OCI-LY3 (cell line): ENCODE results near the gene MS4A18.
"Not testable (repeated sequence)": the region's sequence is repeated elsewhere in the genome, so short reads cannot be mapped to it uniquely, and the experiment has no call there.

Source experiments
- H2AFZ ChIP-seq: fragments of 200-600, 300-600 bp; shearing (Covaris generic); 2 replicates; pipeline ENCODE4 v1.6.0; 2014; ENCODE audit warnings: antibody characterized with exemption, low read depth, low read length
- H3K27ac ChIP-seq: fragments of 200-600, 300-600 bp; sonication (generic); 2 replicates; pipeline ENCODE4 v1.5.1; 2014; ENCODE audit warnings: mild to moderate bottlenecking, low read length, moderate library complexity, mixed read lengths
- H3K27me3 ChIP-seq: fragments of 200-600, 300-600 bp; sonication (generic); 2 replicates; pipeline ENCODE4 v1.6.1; 2014; ENCODE audit warnings: low read depth, low read length, mixed read lengths
- H3K36me3 ChIP-seq: fragments of 200-600, 300-600 bp; sonication (generic); replicated peaks from 2 replicates; pipeline ENCODE3; 2014; ENCODE audit warnings: low read depth, low read length, mixed read lengths
- H3K4me1 ChIP-seq: fragments of 300-600, 200-600 bp; sonication (generic); 2 replicates; pipeline ENCODE4 v1.6.1; 2014; ENCODE audit warnings: low read length, mixed read lengths
- H3K4me2 ChIP-seq: fragments of 200-600, 300-600 bp; sonication (generic); 2 replicates; pipeline ENCODE4 v1.6.1; 2014; ENCODE audit warnings: low read length, mixed read lengths
- H3K4me3 ChIP-seq: fragments of 300-600, 200-600 bp; sonication (generic); 2 replicates; pipeline ENCODE4 v1.5.1; 2014; ENCODE audit warnings: antibody characterized with exemption, mild to moderate bottlenecking, low read length, moderate library complexity
- H3K79me2 ChIP-seq: fragments of 300-600, 200-600 bp; shearing (Covaris generic); 2 replicates; pipeline ENCODE4 v1.6.1; 2014; ENCODE audit warnings: mild to moderate bottlenecking, low read length, mixed read lengths
- H3K9ac ChIP-seq: fragments of 300-600, 200-600 bp; shearing (Covaris generic); 2 replicates; pipeline ENCODE4 v1.6.0; 2014; ENCODE audit warnings: mild to moderate bottlenecking, low read length, moderate library complexity
- H3K9me3 ChIP-seq: fragments of 200-600, 300-600 bp; shearing (Covaris generic); 2 replicates; pipeline ENCODE4 v1.6.1; 2014; ENCODE audit warnings: low read length, mixed read lengths; ENCODE audit not compliant: insufficient read depth
- H4K20me1 ChIP-seq: fragments of 200-600, 300-600 bp; sonication (generic); 2 replicates; pipeline ENCODE4 v1.6.1; 2016; ENCODE audit warnings: low read length, mixed read lengths; ENCODE audit not compliant: insufficient read depth
- CTCF ChIP-seq: fragments of 200-600, 300-600 bp; sonication (generic); IDR thresholded peaks from 2 replicates; pipeline ENCODE4 v1.5.1; 2014; ENCODE audit warnings: antibody characterized with exemption, low read length, low read depth
- EZH2phosphoT487 ChIP-seq: fragments of 200-600 bp; shearing (Covaris generic); IDR thresholded peaks from 2 replicates; pipeline ENCODE4 v1.6.1; 2018; ENCODE audit warnings: antibody characterized with exemption, mixed run types, low read depth

MS4A18 gene

GRCh38 chr11:60724420-60724819 is at the start of gene MS4A18:
Gene MS4A18 (plus strand): TSS chr11:60724720.
- no peak within 1 kb of the TSS for H3K27ac ChIP-seq
- H3K36me3 ChIP-seq = no peaks in the 10 kb centered on the region
- H2AFZ ChIP-seq = no peak within 1 kb of the TSS
- no peaks in the 10 kb centered on the region for H3K4me1 ChIP-seq
- no peak for TF ChIP-seq EZH2phosphoT487
- TF ChIP-seq CTCF = no peak
- peaks cover 41% of the 10 kb centered on the region for H3K27me3 ChIP-seq
- H3K4me2 ChIP-seq = no peak within 1 kb of the TSS
- no peaks in the 10 kb centered on the region for H3K79me2 ChIP-seq
- H4K20me1 ChIP-seq = no peaks in the 10 kb centered on the region
- H3K9ac ChIP-seq = no peak within 1 kb of the TSS
- H3K4me3 ChIP-seq = no peak within 1 kb of the TSS
- H3K9me3 ChIP-seq = 0 out of 2 replicates have a peak, but pooled peaks cover 2% of the 10 kb centered on the region

GRCh38 chr11:60678231-60678630 is 46.3 kb upstream of the MS4A18 start:
- not testable (repeated sequence) for H4K20me1 ChIP-seq, H3K4me2 ChIP-seq, H3K27me3 ChIP-seq, H3K9ac ChIP-seq, H3K79me2 ChIP-seq, H3K27ac ChIP-seq, H3K4me3 ChIP-seq, H3K4me1 ChIP-seq, H2AFZ ChIP-seq
- Histone ChIP-seq H3K9me3 (peaks cover 45% of the 10 kb centered on the region), H3K36me3 (peaks cover 11% of the 10 kb centered on the region)

- Histone ChIP-seq H3K9ac (no peak overlapping the region), H3K4me1 (peaks cover 16% of the 10 kb centered on the region), H3K36me3 (peaks cover 23% of the 10 kb centered on the region), H2AFZ (no peak overlapping the region), H3K27ac (no peak overlapping the region), H3K9me3 (peaks cover 42% of the 10 kb centered on the region), H3K4me2 (no peak overlapping the region), H3K27me3 (no peaks in the 10 kb centered on the region), H3K4me3 (no peak overlapping the region), H4K20me1 (no peaks in the 10 kb centered on the region), H3K79me2 (no peaks in the 10 kb centered on the region)
- no peak for TF ChIP-seq CTCF
- no peak for TF ChIP-seq EZH2phosphoT487
These were observed 44.6 kb upstream of the MS4A18 start for GRCh38 chr11:60679879-60680278.

- no peak overlapping the region for H3K9ac ChIP-seq
- no peaks in the 10 kb centered on the region for H3K79me2 ChIP-seq
- no peaks in the 10 kb centered on the region for H3K27me3 ChIP-seq
- H3K27ac ChIP-seq = no peak overlapping the region
- peaks cover 23% of the 10 kb centered on the region for H3K36me3 ChIP-seq
- peaks cover 42% of the 10 kb centered on the region for H3K9me3 ChIP-seq
- H3K4me3 ChIP-seq = no peak overlapping the region
- no peaks in the 10 kb centered on the region for H4K20me1 ChIP-seq
- H2AFZ ChIP-seq = no peak overlapping the region
- peaks cover 17% of the 10 kb centered on the region for H3K4me1 ChIP-seq
- TF ChIP-seq EZH2phosphoT487 (no peak), CTCF (no peak)
- H3K4me2 ChIP-seq = no peak overlapping the region
These were observed 43.9 kb upstream of the MS4A18 start for GRCh38 chr11:60680455-60681119.

GRCh38 chr11:60684541-60684848 is 40.0 kb upstream of the MS4A18 start:
- Histone ChIP-seq H2AFZ (peak overlapping the region; percentile 91), H3K4me3 (peak overlapping the region; percentile 41), H3K27ac (peak overlapping the region; percentile 48), H3K4me1 (peaks cover 17% of the 10 kb centered on the region), H3K36me3 (peaks cover 23% of the 10 kb centered on the region), H3K4me2 (peak overlapping the region; percentile 62), H3K9me3 (peaks cover 16% of the 10 kb centered on the region; the same call in 1 of the 2 replicates), H3K9ac (peak overlapping the region; percentile 22; the same call in 1 of the 2 replicates)
- not testable (repeated sequence) for H3K79me2 ChIP-seq, H3K27me3 ChIP-seq, H4K20me1 ChIP-seq
